PC-9 (cell line): ENCODE data around the gene DCLK2.

Source experiments
- CTCF ChIP-seq: fragments of 200-600 bp; sonication (generic); conservative IDR thresholded peaks from 2 replicates; pipeline ENCODE4 v1.6.1; 2017; ENCODE audit warnings: mixed run types, antibody characterized with exemption, mild to moderate bottlenecking, moderate library complexity
- EZH2 ChIP-seq: fragments of 200-600 bp; sonication (generic); IDR thresholded peaks from 2 replicates; pipeline ENCODE4 v1.8.0; 2017; ENCODE audit warnings: antibody characterized with exemption, low read depth

- TF ChIP-seq CTCF (no peak), EZH2 (no peak)
These were observed 52.7 kb downstream of the DCLK2 start for GRCh38 chr4:150130933-150131332.
